Naive thymus-derived CD4-positive, alpha-beta T cell (primary cell): ENCODE data around the gene VMAC. TPM values are rescaled to one million over a fixed set of nuclear protein-coding genes. Genes with fewer than 3 reads are reported as not detected.

Source experiments
- ATAC-seq: fragments of 150-1000 bp; cut with Tn5 transposase; 2 replicates; pipeline ENCODE4 v1.10.0; 2021; ENCODE audit warnings: mild to moderate bottlenecking, moderate library complexity
- CTCF ChIA-PET: fragments of 350-600 bp; sonication (Branson Sonifier 250); formaldehyde crosslinking; loops from one replicate; lab custom pipeline; 2021; ENCODE audit warnings: antibody characterized with exemption; lab: Charles Lee
- POLR2A ChIA-PET: fragments of 350-600 bp; sonication (Branson Sonifier 250); formaldehyde crosslinking; loops from one replicate; lab custom pipeline; 2021; ENCODE audit warnings: antibody characterized with exemption, inconsistent platforms; lab: Charles Lee
- DNase-seq, 9 donors: peaks; one replicate each; pipeline versions ENCODE4 v3.0.0 to v3.0.0-alpha.2; 2020 to 2022; ENCODE audit warnings: mixed read lengths in 1 of 9
- H3K27ac ChIP-seq: one replicate; pipeline ENCODE4 v1.7.0; 2013; ENCODE audit warnings: mild to moderate bottlenecking, low read depth, low read length, moderate library complexity
- H3K27me3 ChIP-seq, 2 donors: one replicate each; pipeline ENCODE4 v1.7.0; 2013; ENCODE audit warnings: low read length in 2 of 2, mild to moderate bottlenecking in 2 of 2, moderate library complexity in 2 of 2; ENCODE audit not compliant: control insufficient read depth in 2 of 2, insufficient read depth in 2 of 2
- H3K36me3 ChIP-seq, 3 experiments: 1 replicate in 2 of 3; 2 replicates in 1 of 3; pipeline ENCODE4 v1.7.0; 2013; ENCODE audit warnings: low read length in 3 of 3, mild to moderate bottlenecking in 3 of 3, moderate library complexity in 1 of 3; ENCODE audit not compliant: insufficient read depth in 3 of 3, control insufficient read depth in 2 of 3
- H3K4me1 ChIP-seq, 2 donors: one replicate each; pipeline ENCODE4 v1.7.0; 2013; ENCODE audit warnings: low read length in 2 of 2, mild to moderate bottlenecking in 2 of 2, moderate library complexity in 1 of 2; ENCODE audit not compliant: control insufficient read depth in 2 of 2, insufficient read depth in 2 of 2
- H3K4me3 ChIP-seq: 2 replicates; pipeline ENCODE4 v1.7.0; 2013; ENCODE audit warnings: mild to moderate bottlenecking, low read length
- H3K9me3 ChIP-seq, 3 experiments: 1 replicate in 2 of 3; 2 replicates in 1 of 3; pipeline ENCODE4 v1.7.0; 2013; ENCODE audit warnings: low read length in 3 of 3; ENCODE audit not compliant: control insufficient read depth in 2 of 3
- H3K27ac Mint-ChIP-seq, 9 donors: one replicate each; pipeline ENCODE4 v1.8.0; 2020 to 2022; ENCODE audit warnings: mixed read lengths in 9 of 9, mild to moderate bottlenecking in 8 of 9, moderate library complexity in 5 of 9, inconsistent platforms in 2 of 9
- H3K27me3 Mint-ChIP-seq, 5 donors: one replicate each; pipeline ENCODE4 v1.8.0; 2021 to 2022; ENCODE audit warnings: mixed read lengths in 5 of 5, mild to moderate bottlenecking in 1 of 5
- H3K36me3 Mint-ChIP-seq, 5 donors: one replicate each; pipeline ENCODE4 v1.8.0; 2020 to 2022; ENCODE audit warnings: mixed read lengths in 5 of 5, mild to moderate bottlenecking in 3 of 5, inconsistent platforms in 1 of 5
- H3K4me1 Mint-ChIP-seq, 7 donors: one replicate each; pipeline ENCODE4 v1.8.0; 2020 to 2022; ENCODE audit warnings: mixed read lengths in 7 of 7, mild to moderate bottlenecking in 3 of 7, inconsistent platforms in 1 of 7
- H3K4me3 Mint-ChIP-seq, 10 donors: one replicate each; pipeline ENCODE4 v1.8.0; 2020 to 2022; ENCODE audit warnings: mild to moderate bottlenecking in 10 of 10, mixed read lengths in 10 of 10, moderate library complexity in 6 of 10, inconsistent platforms in 2 of 10
- H3K9me3 Mint-ChIP-seq, 11 donors: one replicate each; pipeline ENCODE4 v1.8.0; 2020 to 2022; ENCODE audit warnings: mixed read lengths in 11 of 11, mild to moderate bottlenecking in 4 of 11, inconsistent platforms in 1 of 11, moderate library complexity in 1 of 11
- intact Hi-C, 2 donors: fragments of 100-400 bp; cut with micrococcal nuclease; formaldehyde crosslinking; loops; one replicate each; pipeline ENCODE4 v1.15.1; 2023
- polyA plus RNA-seq, 2 donors: library from polyadenylated mRNA; unstranded; fragments of 300-500 nt; fragmentation: Illumina TruSeq; gene quantifications; one replicate each; pipeline ENCODE4 v1.2.3, GENCODE V29; 2021
- total RNA-seq, 6 experiments: library from RNA in 5 of 6; stranded (reverse) in 5 of 6; gene quantifications; 1 replicate in 5 of 6; 2 replicates in 1 of 6; pipeline ENCODE4 v1.2.3 and lab custom pipeline; 2021 to 2026

The VMAC gene
- total and polyA plus RNA-seq, 7 experiments from 2014 or later: 6.3 to 39.4 (median 24.3) TPM

- H3K9me3 Mint-ChIP-seq: no peaks in the 10 kb centered on the region
- H3K27me3 Mint-ChIP-seq: no peaks in the 10 kb centered on the region
- POLR2A ChIA-PET: no interaction called here
- Histone ChIP-seq H3K4me1 (no peaks in the 10 kb centered on the region), H3K4me3 (no peak overlapping the region), H3K36me3 (peaks cover 7 to 95% (median 13%) of the 10 kb centered on the region in 3 experiments), H3K27ac (no peak overlapping the region), H3K27me3 (no peaks in the 10 kb centered on the region), H3K9me3 (no peaks in the 10 kb centered on the region)
- ATAC-seq (no peak), DNase-seq (no peak)
- no peak overlapping the region for H3K4me3 Mint-ChIP-seq
- intact Hi-C loops: no loop called here
- H3K27ac Mint-ChIP-seq: peak overlapping the region in 2 of 9 donors; percentile 34 to 59
- CTCF ChIA-PET: interaction anchor here (0.7 kb wide), 1 partner anchor 54 kb away, joined by 3 read pairs; no protein-coding TSS in a partner anchor
- H3K4me1 Mint-ChIP-seq: peaks cover 0 to 8% (median 4%) of the 10 kb centered on the region in 7 donors
- H3K36me3 Mint-ChIP-seq: peaks cover 3 to 44% (median 15%) of the 10 kb centered on the region in 5 donors
These were observed 28.1 kb downstream of the VMAC start for GRCh38 chr19:5932609-5933262.

- Histone ChIP-seq H3K4me1 (no peaks in the 10 kb centered on the region), H3K4me3 (no peak overlapping the region), H3K27me3 (no peaks in the 10 kb centered on the region), H3K9me3 (no peaks in the 10 kb centered on the region), H3K36me3 (peaks cover 3 to 94% (median 13%) of the 10 kb centered on the region in 3 experiments), H3K27ac (no peak overlapping the region)
- DNase-seq (no peak), ATAC-seq (no peak)
- Mint-ChIP-seq H3K27me3 (no peaks in the 10 kb centered on the region), H3K27ac (peak overlapping the region in 3 of 9 donors; percentile 34 to 59 (median 46)), H3K4me1 (peaks cover 0 to 8% (median 4%) of the 10 kb centered on the region in 7 donors), H3K9me3 (no peaks in the 10 kb centered on the region), H3K36me3 (peaks cover 0 to 39% (median 9%) of the 10 kb centered on the region in 5 donors), H3K4me3 (no peak overlapping the region)
- ChIA-PET POLR2A (no interaction called here), CTCF (no interaction called here)
- intact Hi-C loops: no loop called here
These were observed 28.9 kb downstream of the VMAC start for GRCh38 chr19:5933391-5934068.

- ChIA-PET CTCF (no interaction called here), POLR2A (interaction anchor here (3.8 kb wide), 1 partner anchor 15 kb away, joined by 13 read pairs; no protein-coding TSS in a partner anchor)
- ATAC-seq (no peak), DNase-seq (no peak)
- H3K36me3 ChIP-seq: peaks cover 0 to 93% (median 13%) of the 10 kb centered on the region in 3 experiments
- H3K27ac ChIP-seq: no peak overlapping the region
- Mint-ChIP-seq H3K36me3 (peaks cover 0 to 34% (median 7%) of the 10 kb centered on the region in 5 donors), H3K4me3 (no peak overlapping the region), H3K9me3 (no peaks in the 10 kb centered on the region), H3K27ac (peak overlapping the region in 1 of 9 donors; percentile 14), H3K27me3 (no peaks in the 10 kb centered on the region), H3K4me1 (peaks cover 0 to 8% (median 4%) of the 10 kb centered on the region in 7 donors)
- intact Hi-C loops: no loop called here
- H3K4me3 ChIP-seq: no peak overlapping the region
- no peaks in the 10 kb centered on the region for H3K27me3 ChIP-seq
- H3K4me1 ChIP-seq: no peaks in the 10 kb centered on the region
- no peaks in the 10 kb centered on the region for H3K9me3 ChIP-seq
These were observed 29.4 kb downstream of the VMAC start for GRCh38 chr19:5934069-5934401.

GRCh38 chr19:5934774-5935472 is 30.3 kb downstream of the VMAC start:
- POLR2A ChIA-PET: interaction anchor here (3.8 kb wide), 1 partner anchor 14 kb away, joined by 13 read pairs; no protein-coding TSS in a partner anchor
- no peaks in the 10 kb centered on the region for H3K4me1 ChIP-seq
- H3K9me3 ChIP-seq: no peaks in the 10 kb centered on the region
- DNase-seq: no peak
- Mint-ChIP-seq H3K4me3 (no peak overlapping the region), H3K36me3 (peaks cover 0 to 31% (median 7%) of the 10 kb centered on the region in 5 donors), H3K4me1 (peaks cover 0 to 9% (median 4%) of the 10 kb centered on the region in 7 donors), H3K9me3 (no peaks in the 10 kb centered on the region), H3K27ac (peak overlapping the region in 1 of 9 donors; percentile 54), H3K27me3 (no peaks in the 10 kb centered on the region)
- intact Hi-C loops: no loop called here
- no peak for ATAC-seq
- H3K4me3 ChIP-seq: no peak overlapping the region
- H3K27ac ChIP-seq: no peak overlapping the region
- H3K36me3 ChIP-seq: peaks cover 0 to 93% (median 13%) of the 10 kb centered on the region in 3 experiments
- no peaks in the 10 kb centered on the region for H3K27me3 ChIP-seq
- CTCF ChIA-PET: interaction anchor here (0.6 to 1.1 kb wide), 2 partner anchors 131 to 156 kb away, joined by 3 to 5 read pairs; no protein-coding TSS in a partner anchor

- H3K27ac ChIP-seq: no peak overlapping the region
- Mint-ChIP-seq H3K27me3 (no peaks in the 10 kb centered on the region), H3K27ac (no peak overlapping the region), H3K4me3 (no peak overlapping the region), H3K36me3 (peaks cover 0 to 29% (median 7%) of the 10 kb centered on the region in 5 donors), H3K4me1 (peaks cover 0 to 13% (median 4%) of the 10 kb centered on the region in 7 donors), H3K9me3 (no peaks in the 10 kb centered on the region)
- H3K4me3 ChIP-seq: no peak overlapping the region
- intact Hi-C loops: no loop called here
- ChIA-PET CTCF (interaction anchor here (0.6 to 1.1 kb wide), 3 partner anchors 87 to 157 kb away, joined by 3 to 5 read pairs (median 3); no protein-coding TSS in a partner anchor), POLR2A (interaction anchor here (3.8 kb wide), 1 partner anchor 14 kb away, joined by 13 read pairs; no protein-coding TSS in a partner anchor)
- H3K27me3 ChIP-seq: no peaks in the 10 kb centered on the region
- no peaks in the 10 kb centered on the region for H3K4me1 ChIP-seq
- peaks cover 0 to 93% (median 16%) of the 10 kb centered on the region in 3 experiments for H3K36me3 ChIP-seq
- DNase-seq (no peak), ATAC-seq (no peak)
- H3K9me3 ChIP-seq: no peaks in the 10 kb centered on the region
These were observed 31.0 kb downstream of the VMAC start for GRCh38 chr19:5935473-5936291.

GRCh38 chr19:5936292-5936592 is 31.6 kb downstream of the VMAC start:
- no peak overlapping the region for H3K27ac ChIP-seq
- no peaks in the 10 kb centered on the region for H3K27me3 ChIP-seq
- intact Hi-C loops: no loop called here
- H3K4me1 ChIP-seq: no peaks in the 10 kb centered on the region
- no peak for DNase-seq
- no peak for ATAC-seq
- no peak overlapping the region for H3K4me3 ChIP-seq
- Mint-ChIP-seq H3K9me3 (no peaks in the 10 kb centered on the region), H3K36me3 (peaks cover 0 to 31% (median 4%) of the 10 kb centered on the region in 5 donors), H3K27me3 (no peaks in the 10 kb centered on the region), H3K4me3 (no peak overlapping the region), H3K4me1 (peaks cover 0 to 13% (median 4%) of the 10 kb centered on the region in 7 donors), H3K27ac (peak overlapping the region in 1 of 9 donors; percentile 48)
- POLR2A ChIA-PET: interaction anchor here (3.8 kb wide), 1 partner anchor 13 kb away, joined by 13 read pairs; no protein-coding TSS in a partner anchor
- CTCF ChIA-PET: interaction anchor here (0.6 kb wide), 2 partner anchors 87 to 1474 kb away, joined by 3 read pairs; no protein-coding TSS in a partner anchor
- no peaks in the 10 kb centered on the region for H3K9me3 ChIP-seq
- peaks cover 0 to 93% (median 16%) of the 10 kb centered on the region in 3 experiments for H3K36me3 ChIP-seq
